Stimulated activated CD4-positive, alpha-beta T cell treated with anti-CD3 and anti-CD28 coated beads, Interleukin-12 subunit alpha, Interleukin-12 subunit beta, amount 100 ng/mL, for 4 hours (primary cell): ENCODE measurements around the gene WDR45B.

Experiments used
- DNase-seq: peaks from one replicate; pipeline ENCODE4 v3.0.0-alpha.2; 2020

WDR45B gene

GRCh38 chr17:82619641-82620040 is 28.6 kb downstream of the WDR45B start:
- no peak for DNase-seq

GRCh38 chr17:82619211-82619610 is 29.0 kb downstream of the WDR45B start:
- no peak for DNase-seq

- no peak for DNase-seq
Observed at GRCh38 chr17:82616021-82616711, 32.1 kb downstream of the WDR45B start.

GRCh38 chr17:82615084-82616020 is 32.9 kb downstream of the WDR45B start:
- DNase-seq = no peak

- no peak for DNase-seq
Observed at GRCh38 chr17:82614095-82614631, 34.1 kb downstream of the WDR45B start.

- DNase-seq = no peak
Observed at GRCh38 chr17:82613283-82614094, 34.8 kb downstream of the WDR45B start.

GRCh38 chr17:82611140-82612058 is 36.8 kb downstream of the WDR45B start:
- DNase-seq = no peak

- DNase-seq = no peak
Observed at GRCh38 chr17:82609655-82610054, 38.6 kb downstream of the WDR45B start.

GRCh38 chr17:82608816-82609215 is 39.4 kb downstream of the WDR45B start:
- no peak for DNase-seq

GRCh38 chr17:82605939-82606600 is 42.2 kb downstream of the WDR45B start:
- no peak for DNase-seq

- DNase-seq = no peak
Observed at GRCh38 chr17:82604532-82604931, 43.7 kb downstream of the WDR45B start.

- no peak for DNase-seq
Observed at GRCh38 chr17:82603981-82604448, 44.2 kb downstream of the WDR45B start.

GRCh38 chr17:82602986-82603710 is 45.1 kb downstream of the WDR45B start:
- DNase-seq = no peak

GRCh38 chr17:82602487-82602886 is 45.8 kb downstream of the WDR45B start:
- DNase-seq = no peak

GRCh38 chr17:82601447-82602000 is 46.7 kb downstream of the WDR45B start:
- no peak for DNase-seq

- DNase-seq = no peak
Observed at GRCh38 chr17:82600731-82601446, 47.4 kb downstream of the WDR45B start.

GRCh38 chr17:82599674-82600661 is 48.3 kb downstream of the WDR45B start:
- DNase-seq = no peak
